GM12873 (cell line): Measurements from ENCODE around the gene TNPO2.

Source experiments
- CTCF ChIP-seq: IDR thresholded peaks from 2 replicates; pipeline ENCODE4 v1.5.1; 2012; ENCODE audit warnings: low read depth, mild to moderate bottlenecking, moderate library complexity, low read length, control low read depth; ENCODE audit not compliant: insufficient read depth; ENCODE audit errors: missing control alignments

The TNPO2 gene

DNA sequence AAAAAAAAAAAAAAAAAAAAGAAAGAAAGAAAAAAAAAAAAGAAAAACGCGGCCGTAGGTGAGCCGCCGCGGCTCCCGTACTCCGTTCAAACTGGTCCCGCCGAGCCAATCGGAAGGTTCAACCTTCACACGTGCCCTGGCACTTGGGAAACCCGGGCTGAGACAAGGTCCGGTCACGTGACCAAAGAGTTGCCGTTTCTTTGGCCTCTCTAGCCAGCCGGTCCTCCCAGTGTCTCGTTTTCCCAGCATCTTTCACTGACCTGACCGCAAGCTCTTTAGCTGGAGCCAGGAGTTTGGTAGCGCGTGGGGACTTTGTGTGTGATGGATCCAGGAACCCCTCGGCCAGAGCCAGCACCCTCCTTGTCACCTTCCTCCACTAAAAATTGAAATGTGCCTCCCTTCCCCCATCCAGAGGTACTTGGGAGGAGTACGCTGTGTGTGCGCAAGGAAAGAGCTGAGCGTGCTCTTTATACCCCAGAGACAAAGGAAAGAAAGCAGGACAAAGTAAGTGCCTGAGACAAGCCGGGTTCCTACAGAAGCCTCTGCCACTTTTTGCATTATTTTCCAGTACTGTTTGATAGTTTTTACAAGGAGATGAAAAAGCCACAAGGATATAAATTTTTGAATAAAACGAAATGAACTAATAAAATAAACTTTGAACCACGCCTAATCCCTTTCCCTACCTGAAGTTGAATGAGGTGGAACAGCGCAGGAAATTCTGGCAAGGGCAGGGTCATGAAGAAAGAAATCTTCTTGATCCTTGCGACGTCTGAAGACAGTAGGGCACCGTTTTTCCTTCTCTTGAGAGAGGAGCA lies 959 bp downstream of the TNPO2 start:
- no peak for TF ChIP-seq CTCF

DNA sequence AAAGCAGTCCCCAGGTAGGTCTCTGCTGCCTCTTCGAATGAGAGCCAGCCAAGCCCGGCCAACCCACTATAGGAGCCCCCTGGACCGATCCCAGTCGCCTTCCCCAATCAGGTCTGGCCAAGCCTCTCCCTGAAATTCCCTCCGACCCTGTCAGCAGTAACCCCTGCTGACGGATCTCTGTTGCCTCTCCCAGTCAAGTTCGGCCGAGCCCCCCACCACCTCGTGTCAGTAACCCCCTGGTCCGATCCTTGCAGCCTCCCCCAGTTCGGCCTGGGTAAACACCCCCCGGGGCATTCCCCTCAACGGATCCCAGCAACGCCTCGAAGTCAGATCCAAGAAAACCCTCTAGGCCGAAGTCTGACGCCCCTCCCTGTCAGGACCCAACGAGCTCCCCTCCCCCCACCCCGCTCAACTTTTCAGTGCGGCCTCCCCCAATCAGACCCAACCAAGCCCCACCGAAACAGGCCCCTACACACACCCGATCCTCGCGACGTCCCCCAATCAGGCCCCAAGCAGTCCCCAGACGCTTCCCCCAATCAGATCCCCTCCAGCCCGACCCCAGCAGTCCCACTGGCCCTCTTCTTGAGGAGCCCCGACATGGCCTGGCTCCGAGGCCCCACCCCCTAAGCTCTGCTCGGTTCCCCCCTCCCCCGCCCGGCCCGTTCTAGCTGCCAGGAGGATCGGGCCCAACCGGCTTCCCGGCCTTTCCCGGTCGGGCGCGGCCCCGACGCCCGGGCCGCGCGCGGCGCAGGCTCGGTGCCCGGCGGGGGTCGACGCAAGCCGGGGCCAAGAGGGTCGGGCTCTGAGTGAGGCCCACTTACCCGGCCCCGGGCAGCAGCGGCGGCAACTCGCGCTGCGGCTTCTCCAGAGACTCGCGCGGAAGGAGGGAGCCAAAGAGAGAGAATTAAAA lies 1.8 kb downstream of the TNPO2 start:
- TF ChIP-seq CTCF: no peak

GRCh38 chr19:12720851-12721655 lies 2.7 kb downstream of the TNPO2 start:
- TF ChIP-seq CTCF: no peak

DNA sequence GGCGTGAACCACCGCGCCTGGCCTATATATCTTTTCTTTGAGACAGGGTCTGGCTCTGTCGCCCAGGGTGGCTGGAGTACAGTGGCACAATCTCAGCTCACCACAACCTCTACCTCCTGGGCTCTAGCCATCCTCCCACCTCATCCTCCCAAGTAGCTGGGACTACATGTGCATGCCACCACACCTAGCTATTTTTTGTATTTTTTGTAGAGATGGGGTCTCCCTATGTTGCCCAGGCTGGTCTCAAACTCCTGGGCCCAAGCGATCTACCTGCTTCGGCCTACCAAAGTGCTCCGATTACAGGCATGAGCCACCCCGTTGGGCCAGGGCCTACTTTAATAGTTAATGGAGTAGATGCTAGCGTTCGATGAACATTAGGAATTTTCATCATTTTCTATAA lies 3.4 kb downstream of the TNPO2 start:
- TF ChIP-seq CTCF: no peak

- TF ChIP-seq CTCF: no peak
Measured at GRCh38 chr19:12715929-12716328, 7.8 kb downstream of the TNPO2 start.

DNA sequence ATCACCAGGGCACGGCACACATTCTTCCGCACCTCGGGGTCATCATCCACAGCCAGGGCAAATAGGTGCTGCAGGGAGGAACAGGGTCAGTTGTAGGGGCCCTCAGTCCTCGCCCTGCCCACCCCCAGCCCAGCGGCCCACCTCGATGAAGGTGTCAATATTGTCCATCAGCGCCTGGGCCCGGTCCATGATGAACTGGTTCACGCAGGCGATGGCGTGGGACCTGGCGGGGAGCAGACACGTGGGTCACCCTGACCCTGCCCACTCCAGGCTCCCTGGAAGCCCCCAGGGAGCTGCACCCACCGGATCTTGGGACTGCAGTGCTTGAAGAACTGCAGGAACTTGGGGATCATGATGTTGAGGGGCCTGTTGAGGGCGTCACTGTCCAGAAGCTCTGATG lies 8.6 kb downstream of the TNPO2 start:
- no peak for TF ChIP-seq CTCF
